GM18858 (cell line): Measurements from ENCODE around the gene UFC1.

ENCODE experiments used
- ATAC-seq: cut with Tn5 transposase; IDR thresholded peaks from one replicate; pipeline ENCODE4 v1.9.1; 2021; ENCODE audit not compliant: unreplicated experiment

The UFC1 gene

DNA sequence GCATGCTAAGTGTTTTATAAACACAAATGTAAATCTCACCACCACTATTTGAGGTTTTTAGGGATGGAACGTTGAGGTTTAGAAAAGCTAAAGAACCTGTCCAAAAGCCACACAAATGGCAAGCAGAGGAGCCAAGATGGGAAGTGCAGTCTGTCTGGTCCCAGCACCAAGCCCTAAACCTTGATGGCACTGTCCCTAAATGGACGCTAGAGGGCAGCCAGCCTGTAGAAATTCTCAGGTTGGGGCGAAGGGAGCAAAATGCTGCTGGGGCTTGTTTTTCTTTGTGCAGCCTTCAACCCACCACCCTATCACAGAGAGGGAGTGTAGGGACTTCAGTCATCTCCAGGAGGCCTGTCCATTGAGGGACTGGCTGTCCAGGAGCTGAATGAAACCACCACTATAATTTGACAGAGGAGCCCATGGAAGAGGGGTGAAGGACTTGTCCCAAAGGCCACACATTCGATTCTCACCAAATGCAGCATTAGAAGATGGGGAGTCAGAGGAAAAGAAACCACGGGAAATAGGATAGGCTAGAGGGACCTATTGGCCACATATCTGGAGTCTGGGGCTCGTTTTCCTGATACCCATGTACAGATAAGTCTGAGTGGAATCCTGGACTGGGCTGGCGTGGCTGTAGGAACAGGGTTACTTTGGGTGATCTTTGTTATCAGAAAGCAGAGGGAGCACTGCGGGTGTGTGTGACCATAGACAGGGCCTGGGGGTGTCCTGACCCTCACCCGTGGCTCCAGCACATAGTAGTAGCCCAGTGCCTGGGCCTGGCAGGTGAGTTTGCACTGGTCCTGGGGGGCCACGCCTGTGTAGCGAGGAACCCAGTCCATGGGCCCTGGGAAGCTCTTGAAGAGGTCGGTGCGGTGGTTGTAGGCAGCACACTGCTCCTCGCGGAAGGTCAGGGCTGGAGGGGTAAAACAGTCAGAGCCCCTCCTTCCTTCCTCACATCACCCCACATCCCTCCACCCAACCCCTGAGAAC lies 39.0 kb downstream of the UFC1 start:
- no peak for ATAC-seq

DNA sequence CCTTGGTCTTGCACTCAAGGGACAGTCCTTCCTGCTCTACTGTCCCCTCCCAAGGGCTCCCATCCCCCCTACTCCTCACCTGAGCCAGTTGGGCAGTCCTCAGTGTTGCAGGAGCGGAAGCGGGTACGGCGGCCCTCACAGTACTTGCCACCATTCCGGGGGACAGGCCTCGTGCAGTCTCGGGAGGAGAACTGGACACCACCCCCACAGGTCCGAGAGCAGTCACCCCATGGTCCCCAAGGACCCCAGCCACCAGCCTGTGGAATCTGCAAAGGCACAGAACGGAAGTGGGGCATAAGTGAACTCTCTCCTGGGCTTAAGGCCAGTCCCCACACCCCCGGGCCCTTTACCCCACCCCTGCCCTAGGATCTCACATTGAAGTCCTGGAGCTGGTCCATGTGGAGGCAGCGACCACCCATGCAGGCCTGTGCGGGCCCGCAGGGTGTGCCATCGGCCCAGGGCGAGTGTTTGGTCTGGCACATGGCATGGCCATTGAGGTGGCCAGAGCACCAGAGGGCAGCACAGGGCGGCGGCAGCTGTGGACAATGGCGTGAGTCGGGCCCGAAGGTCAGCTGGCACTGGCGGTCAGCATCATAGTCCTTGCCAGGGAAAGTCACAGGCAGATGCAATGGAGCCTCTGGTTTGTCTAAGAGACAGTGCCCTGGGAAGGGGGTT lies 39.9 kb downstream of the UFC1 start:
- no peak for ATAC-seq

DNA sequence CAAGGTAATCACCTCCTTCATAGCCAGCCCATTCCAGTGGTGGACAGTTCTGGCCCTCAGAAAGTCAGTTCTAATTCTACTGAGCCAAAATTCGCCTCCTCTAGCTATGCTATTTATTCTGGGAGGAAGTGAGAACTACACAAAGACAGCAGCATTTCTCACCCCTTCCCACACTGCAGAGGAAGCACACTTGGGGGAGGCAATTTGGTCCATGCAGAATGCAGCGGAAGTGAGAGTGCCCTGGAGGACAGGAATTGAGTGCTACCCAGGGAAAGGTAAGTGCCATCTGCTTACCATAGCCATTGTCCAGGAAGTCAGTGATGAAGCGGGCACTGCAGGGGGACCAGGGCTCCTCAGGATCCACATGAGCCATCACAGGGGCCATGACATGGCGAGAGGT lies 41.4 kb downstream of the UFC1 start:
- no peak for ATAC-seq

DNA sequence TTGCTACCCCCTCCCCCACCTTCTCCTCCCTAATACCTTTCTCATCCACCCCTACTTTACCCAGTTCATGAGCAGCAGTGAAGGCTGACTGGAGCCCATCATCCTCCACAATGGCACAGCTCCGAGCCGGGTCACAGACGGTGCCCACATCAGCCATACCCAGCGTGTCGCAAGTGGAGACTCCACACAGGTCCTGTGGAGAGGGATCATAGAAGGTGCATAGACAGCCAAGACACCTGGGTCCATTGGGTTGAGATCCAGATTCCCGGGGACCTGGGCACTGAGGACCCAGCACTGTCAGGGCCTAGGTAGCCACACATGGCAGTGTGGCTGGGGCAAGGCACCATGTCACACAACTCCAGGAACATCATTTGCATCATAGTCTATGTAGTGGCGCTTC lies 42.3 kb downstream of the UFC1 start:
- no peak for ATAC-seq

DNA sequence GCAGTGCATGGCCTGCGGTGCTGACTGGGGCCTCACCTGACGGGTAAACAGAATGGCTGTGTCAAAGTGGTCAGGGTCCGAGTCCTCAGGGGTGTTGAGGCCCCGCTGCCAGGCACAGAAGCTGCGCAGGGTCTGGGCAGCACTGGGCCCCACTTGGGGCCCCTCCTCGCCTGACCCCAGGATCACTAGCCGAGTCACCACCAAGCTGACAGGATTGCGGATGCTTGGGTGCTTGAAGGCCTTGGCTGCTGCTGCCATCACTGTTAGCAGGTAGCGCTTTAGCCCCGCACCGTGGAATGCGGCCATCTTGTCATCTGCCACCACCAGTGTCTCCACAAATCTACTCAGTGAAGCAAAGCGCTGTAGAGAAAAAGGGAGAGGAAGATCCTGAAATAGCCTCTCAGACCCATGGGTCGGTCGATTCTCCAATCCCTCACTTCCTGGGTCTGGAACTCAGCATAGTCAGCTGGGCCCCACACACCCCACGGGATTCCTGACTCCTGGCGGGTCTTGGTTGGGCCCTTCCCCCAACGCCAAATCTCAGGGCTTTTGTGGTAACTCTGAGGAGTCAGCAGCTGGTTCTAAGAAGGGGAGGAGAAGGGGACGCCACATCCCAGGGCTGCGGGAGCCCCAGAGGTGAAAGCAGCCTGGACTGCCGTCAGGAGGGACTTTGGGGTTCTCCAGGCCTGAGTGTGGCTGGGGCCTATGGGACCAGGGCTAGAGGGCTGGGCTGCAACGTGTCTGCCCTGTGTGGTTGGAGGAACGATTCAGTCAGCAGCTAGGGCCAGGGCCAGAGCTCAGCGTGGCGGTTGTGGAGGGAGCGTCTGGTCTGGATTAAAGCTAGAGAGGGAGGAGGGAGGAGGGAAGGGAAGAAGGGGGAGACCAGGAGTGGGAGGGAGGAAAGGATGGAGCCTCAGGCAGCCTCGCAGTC lies 43.0 kb downstream of the UFC1 start:
- ATAC-seq: no peak

DNA sequence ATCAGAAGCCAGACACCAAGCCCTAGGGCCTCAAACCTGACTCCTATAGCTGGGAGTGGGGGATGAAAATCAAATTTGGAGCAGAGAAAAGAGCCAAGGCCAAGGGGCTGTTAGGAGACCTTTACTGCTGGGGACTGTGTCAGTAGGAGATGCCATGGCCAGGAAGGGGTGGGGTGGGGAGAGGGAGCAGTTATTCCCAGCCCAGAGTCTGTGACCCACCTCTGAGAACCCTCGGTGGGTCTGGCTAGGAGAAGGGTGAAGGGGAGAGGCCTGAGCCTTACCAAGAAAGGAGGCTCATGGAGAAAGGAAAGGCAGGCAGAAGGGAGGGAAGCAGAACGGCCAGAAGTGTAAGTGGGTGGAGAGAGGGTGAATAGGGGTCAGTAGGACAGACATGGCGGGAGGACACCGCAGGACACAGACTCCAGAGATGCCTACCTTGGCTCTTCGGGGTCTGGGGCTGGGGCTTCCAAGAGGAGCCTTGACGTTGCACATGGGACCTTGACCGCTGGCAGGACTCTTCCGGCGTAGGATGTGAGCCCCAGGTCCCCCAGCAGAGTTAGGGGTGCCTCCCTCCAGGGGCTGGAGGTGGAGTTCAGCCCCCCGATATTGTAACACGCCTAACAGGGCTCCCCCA lies 43.9 kb downstream of the UFC1 start:
- no peak for ATAC-seq

DNA sequence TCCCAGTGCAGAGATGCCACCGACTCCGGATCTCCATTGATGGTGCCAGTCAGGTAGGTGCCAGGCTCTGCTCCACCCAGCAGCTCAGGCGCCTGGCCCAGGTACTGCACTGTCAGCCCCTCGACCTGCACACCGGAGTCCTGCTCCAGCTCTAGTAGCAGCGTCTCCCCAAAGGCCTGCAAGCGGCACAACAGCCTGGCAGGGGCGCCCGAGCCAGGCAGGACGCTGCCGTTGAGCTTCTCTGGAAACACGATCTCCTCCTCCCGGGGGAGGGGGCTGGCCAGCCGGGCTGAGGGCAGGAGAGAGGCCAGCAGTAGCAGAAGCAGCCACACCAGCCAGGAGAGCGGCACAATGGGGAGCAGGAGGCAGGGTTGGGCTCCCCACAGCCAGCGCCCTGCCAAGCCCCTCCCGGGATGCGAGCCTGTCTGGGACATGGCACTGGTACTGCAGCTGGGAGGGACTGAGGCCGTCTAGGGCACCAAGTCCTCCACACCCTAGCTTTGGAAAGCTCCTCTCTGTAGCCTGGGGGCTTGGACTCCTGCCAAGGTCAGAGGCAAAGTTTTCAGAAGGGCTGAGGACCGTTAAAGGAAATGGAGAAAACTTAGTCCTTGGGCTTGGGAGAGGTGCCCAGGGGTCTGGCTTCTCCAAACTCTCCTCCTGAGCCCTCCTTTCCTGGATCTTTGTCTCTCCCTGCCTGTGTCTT lies 44.6 kb downstream of the UFC1 start:
- no peak for ATAC-seq

DNA sequence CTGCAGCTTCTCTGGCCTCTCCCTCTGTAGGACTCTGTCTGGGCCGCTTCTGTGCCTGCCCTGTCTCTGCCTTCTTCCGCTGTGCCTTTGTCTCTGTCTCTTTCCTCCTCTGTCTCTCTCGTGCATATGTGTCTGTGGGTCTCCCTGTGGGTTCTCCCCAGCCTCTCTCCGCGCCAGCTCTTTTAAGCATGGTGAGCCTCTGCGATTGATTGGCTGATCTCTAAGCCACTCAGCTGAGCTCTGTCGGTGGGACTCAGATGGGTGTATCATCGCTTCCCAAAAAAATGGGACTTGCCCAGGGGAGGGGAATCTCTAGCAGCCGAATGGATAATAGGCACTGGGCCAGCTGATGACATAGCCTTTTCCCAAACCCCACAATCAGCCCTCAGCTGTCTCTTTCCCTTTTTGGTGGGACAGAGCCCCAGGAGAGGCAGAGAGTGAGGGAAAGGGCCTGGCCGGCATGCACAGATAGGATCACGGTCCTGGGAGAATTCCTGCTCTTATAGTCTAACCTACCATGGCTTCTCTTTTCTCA lies 45.2 kb downstream of the UFC1 start, which contains the start of gene ADAMTS4:
Gene ADAMTS4, minus strand, starts transcription at position 158 of the 535 bp plus-strand sequence. CDS start 427 bp downstream, outside the sequence.
- no peak for ATAC-seq

DNA sequence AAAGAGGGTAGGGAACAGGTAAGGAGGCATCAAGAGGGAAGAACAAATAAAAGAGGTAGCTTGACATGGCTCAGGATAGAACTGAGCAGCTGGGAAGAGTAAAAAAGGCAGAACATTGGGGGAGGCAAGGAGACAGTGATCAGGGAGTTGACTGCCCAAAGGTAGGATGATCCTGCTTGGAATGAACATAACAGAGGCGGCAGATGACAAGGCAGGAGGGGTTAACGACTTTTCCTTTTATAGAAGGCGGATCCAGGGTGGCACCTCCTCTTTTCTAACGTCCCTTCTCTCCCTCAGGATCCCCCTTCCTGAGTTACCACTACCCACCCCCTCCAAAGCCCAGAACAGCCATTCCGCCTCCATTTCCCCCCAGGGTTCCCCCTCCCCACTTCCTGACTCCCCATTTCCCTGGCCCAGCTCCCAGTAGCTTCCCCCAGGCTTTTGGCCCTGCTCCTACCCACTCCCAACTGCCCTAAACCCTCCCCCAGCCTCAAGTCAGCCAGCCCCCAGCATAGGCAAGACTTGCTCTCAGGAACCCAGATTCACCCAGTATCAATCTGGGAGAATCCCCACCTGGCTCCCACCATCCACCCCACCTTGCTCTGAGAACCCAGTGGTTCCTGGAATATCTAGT lies 45.8 kb downstream of the UFC1 start:
- ATAC-seq: no peak

DNA sequence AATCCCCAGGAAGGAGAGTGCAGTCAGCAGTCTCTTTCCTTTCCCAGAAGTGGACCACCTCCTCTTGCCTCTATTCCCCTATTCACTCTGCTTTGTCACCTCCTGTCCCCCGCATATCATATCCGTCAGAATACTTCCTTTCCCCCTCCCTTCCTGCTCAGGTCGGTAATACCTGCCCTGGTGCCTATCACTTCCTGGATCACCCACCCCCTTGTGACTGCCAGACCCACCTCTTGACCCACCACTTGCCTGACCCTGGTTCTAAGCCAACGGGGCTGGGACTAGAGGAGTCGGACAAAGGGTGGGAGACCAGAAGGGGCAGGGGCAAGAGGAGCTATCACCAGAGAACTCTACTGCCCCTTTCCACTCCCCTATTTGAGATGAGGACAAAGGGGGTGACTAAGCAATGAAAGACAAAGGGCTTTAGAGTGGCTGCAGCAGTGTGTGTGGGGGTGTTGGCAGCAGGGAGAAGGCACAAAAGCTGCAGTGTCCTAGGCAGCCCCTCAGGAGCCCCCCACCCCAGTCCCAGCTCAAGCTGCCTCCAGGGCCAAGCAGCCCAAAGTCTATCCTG lies 46.7 kb downstream of the UFC1 start:
- no peak for ATAC-seq

DNA sequence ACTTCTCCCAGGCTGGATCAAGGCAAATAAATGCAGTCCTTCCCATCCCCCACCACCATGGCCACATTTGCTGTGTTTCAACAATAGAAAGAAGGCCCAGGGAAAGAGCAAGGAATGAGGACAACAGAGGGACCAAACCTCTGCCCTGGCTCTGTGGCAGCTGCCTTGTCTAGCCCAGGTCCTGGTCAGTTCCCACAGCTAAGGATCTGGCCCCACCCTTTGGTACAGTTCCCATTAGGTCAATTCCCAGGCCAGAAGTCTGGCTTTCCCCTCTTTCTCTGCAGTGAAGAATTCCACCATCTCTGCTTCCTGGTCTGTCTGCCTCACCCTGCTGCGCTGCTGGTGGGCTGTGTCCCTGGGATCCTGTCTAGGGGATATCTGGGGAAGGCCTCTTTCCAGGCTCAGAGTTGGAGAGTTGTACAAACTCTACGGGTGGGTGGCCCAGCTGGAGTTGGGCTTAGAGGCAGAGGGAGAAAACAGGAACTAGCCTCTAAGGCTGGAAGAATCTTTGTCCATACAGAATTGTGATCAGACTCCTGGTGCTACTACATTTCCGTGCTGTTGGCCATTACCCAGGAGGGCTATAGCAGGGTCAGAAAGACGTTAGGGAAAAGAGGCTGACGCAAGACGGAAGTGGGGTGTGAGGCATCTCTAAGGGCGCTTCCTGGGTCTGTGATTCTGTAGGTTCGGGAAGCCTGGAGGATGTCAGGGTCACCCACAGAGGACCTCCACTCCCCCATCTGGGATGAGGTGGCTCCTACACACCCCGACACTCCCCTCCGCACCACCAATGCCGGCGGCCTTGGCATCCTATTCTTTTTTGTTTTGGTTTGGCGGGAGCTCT lies 47.4 kb downstream of the UFC1 start:
- ATAC-seq: no peak

DNA sequence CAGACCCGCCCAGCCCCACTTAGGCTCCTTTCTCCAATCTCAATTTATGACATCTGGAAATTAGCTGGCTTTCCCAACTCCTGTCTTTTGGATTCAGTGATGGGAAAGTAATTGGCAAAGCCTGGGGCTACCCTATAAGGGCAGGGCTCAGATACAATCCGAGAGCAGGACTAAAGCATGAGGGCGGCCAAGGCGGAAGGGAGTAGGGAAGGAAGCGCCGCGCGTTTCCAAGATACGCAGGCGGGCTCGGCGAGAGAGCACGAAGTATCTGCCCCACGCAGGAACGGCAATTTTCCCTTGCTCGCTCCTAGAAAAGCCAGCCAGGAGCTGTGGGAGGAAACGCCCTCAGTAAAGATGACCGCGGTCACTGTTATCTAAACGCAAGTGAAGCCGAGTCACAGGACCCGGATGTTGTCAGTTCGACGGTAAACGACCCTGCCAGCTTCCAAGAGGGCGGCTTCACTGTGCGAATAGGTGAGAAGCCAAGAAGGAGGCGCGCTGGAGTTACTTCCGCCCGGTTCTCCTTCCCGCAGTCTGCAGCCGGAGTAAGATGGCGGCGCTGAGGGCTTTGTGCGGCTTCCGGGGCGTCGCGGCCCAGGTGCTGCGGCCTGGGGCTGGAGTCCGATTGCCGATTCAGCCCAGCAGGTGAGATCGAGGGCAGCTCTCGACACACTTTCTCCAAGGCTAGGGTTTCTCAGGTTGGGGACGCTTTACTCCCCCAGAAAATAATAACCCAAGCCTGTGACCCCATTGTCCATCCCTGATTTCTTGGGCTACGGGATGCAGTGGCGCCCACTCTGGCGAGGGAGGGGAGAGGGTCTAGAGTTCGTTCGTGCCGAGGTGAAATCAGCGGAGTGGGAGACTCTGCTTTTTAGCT lies 48.3 kb downstream of the UFC1 start, which contains the start of gene NDUFS2:
Gene NDUFS2, plus strand, starts transcription at position 532 of the 877 bp plus-strand sequence. Its CDS starts 19 bp downstream, at position 551.
- ATAC-seq: peak; percentile 88

DNA sequence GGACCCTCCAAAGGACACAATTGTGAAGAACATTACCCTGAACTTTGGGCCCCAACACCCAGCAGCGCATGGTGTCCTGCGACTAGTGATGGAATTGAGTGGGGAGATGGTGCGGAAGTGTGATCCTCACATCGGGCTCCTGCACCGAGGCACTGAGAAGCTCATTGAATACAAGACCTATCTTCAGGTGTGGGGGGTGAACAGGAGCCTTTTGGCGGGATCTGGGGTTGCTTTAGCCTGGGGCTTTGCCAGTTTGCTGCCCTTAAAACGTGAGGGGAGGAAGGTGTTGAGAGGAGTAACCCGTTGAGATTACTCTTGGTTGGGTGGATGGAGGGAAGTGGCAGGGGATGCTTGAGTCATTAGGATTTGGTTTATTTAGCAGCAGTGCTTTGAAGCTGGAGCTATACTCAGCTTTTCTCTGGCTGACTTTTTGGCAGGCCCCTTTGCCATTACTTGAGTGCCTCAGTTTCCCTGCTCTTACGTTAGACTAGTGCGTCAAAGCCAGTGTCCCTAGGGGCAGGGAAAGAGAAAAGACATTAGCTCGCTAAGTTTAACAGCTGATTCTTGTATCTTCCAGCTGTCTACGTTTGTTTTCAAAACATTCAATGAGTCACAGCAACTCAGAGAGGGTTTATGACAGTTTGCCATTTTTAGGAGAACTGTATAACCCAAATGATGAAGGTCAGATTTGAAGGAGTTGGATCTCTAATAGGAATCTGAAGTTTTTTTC lies 52.8 kb downstream of the UFC1 start:
- no peak for ATAC-seq

DNA sequence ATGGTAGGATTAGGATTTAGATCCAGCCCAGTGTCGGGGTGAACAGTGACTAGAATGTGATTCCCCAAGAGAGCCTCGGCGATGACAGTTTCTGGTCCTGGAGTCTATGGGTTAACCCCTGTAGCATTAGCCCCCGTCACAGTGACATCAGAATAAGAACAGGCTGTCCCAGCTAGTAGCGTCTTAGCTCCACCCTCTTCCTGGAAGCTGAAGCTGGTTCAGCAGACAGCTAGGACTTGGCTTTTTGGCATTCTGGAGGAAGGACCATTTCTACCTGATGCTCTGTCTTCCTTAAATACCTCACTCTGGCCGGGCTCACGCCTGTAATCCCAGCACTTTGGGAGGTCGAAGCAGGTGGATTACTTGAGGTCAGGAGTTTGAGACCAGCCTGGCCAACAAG lies 53.4 kb downstream of the UFC1 start:
- no peak for ATAC-seq
